Astrocyte of the cerebellum (primary cell): Measurements from ENCODE around the gene ACP7.

Experiments
- DNase-seq: peaks from one replicate; pipeline ENCODE4 v3.0.0-alpha.2; 2011; ENCODE audit warnings: low read depth
- H3K4me3 ChIP-seq: 2 replicates; pipeline ENCODE4 v1.5.1; 2011; ENCODE audit warnings: mild to moderate bottlenecking, low read depth, low read length, moderate library complexity
- in situ Hi-C: cut with HindIII; loops from 2 replicates; pipeline ENCODE4 v1.10.0; 2017; ENCODE audit warnings: low sequenced_read_pairs
- TF ChIP-seq, protein P1 (sequence below): IDR thresholded peaks from 2 replicates; pipeline ENCODE4 v1.5.1; 2012; ENCODE audit warnings: low read length, low read depth, moderate library complexity, mild to moderate bottlenecking; ENCODE audit errors: missing control alignments

ACP7 gene

DNA sequence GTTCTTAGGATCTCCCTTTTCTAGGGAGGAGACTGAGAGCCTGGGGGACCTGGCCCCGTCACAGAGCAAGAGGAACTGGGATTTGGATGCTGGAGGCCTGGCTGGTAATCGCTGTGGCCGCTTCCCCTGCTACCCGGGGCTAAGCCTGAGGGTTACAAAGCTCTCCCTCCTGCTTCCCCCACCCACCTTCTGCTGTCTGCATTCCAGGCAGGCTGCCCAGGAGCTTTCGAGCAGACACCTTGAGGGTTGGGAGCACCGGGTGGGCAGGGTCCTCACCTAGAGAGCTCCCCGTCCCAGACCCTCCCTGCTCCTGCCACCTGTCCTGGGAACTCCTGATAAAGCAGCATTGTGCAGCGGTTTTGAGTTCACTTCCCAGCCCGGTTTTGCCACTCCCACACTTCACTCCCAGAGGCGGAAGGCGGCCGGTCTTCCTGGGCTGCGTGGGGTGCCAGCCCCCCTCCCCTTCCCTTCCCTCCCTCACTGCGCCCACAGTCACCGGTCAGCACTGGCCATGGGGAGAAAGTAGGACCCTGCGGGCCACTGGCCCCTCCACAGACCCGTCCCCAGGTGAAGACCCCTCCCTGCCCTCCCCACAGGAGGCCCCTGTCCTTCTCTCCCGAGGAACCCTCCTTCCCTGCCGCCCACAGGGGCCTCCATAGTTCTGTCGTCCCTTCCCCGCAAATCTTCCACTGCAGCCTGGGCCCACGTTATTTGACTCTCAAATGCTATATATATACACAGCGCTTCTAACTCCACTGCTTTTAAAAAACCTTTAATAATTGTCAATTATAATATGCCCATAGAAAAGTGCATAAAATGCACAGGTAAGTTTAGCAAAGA, 49.5 kb downstream of the ACP7 start:
- DNase-seq = no peak
- in situ Hi-C loops = no loop called here
- TF ChIP-seq, protein P1, sequence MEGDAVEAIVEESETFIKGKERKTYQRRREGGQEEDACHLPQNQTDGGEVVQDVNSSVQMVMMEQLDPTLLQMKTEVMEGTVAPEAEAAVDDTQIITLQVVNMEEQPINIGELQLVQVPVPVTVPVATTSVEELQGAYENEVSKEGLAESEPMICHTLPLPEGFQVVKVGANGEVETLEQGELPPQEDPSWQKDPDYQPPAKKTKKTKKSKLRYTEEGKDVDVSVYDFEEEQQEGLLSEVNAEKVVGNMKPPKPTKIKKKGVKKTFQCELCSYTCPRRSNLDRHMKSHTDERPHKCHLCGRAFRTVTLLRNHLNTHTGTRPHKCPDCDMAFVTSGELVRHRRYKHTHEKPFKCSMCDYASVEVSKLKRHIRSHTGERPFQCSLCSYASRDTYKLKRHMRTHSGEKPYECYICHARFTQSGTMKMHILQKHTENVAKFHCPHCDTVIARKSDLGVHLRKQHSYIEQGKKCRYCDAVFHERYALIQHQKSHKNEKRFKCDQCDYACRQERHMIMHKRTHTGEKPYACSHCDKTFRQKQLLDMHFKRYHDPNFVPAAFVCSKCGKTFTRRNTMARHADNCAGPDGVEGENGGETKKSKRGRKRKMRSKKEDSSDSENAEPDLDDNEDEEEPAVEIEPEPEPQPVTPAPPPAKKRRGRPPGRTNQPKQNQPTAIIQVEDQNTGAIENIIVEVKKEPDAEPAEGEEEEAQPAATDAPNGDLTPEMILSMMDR = no peak
- H3K4me3 ChIP-seq = no peak overlapping the region

DNA sequence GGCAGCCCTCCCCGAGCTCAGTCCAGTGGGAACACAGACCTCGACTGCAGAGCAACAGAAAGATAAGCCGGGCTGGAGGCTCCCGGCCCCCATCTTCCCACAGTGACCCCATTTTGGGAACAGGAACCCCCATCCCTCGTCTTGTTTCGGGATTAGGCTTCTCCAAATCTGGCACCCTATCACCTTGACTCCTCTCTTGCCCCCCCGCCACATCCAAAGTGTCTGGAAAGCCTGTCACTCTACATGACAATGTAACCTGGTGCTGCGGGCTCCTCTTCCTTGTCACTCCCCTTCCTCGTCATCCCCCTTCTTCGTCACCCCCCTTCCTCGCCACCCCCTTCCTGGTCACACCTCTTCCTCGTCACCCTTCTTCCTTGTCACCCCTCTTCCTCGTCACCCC, 51.5 kb downstream of the ACP7 start:
- no peak overlapping the region for H3K4me3 ChIP-seq
- TF ChIP-seq, protein P1 = no peak
- in situ Hi-C loops = no loop called here
- no peak for DNase-seq

GRCh38 chr19:39136225-39136940, 52.2 kb downstream of the ACP7 start:
- no peak overlapping the region for H3K4me3 ChIP-seq
- TF ChIP-seq, protein P1 = no peak
- DNase-seq = no peak
- in situ Hi-C loops = no loop called here

GRCh38 chr19:39137131-39137530, 53.0 kb downstream of the ACP7 start:
- no peak overlapping the region for H3K4me3 ChIP-seq
- in situ Hi-C loops = no loop called here
- no peak for DNase-seq
- TF ChIP-seq, protein P1 = no peak

DNA sequence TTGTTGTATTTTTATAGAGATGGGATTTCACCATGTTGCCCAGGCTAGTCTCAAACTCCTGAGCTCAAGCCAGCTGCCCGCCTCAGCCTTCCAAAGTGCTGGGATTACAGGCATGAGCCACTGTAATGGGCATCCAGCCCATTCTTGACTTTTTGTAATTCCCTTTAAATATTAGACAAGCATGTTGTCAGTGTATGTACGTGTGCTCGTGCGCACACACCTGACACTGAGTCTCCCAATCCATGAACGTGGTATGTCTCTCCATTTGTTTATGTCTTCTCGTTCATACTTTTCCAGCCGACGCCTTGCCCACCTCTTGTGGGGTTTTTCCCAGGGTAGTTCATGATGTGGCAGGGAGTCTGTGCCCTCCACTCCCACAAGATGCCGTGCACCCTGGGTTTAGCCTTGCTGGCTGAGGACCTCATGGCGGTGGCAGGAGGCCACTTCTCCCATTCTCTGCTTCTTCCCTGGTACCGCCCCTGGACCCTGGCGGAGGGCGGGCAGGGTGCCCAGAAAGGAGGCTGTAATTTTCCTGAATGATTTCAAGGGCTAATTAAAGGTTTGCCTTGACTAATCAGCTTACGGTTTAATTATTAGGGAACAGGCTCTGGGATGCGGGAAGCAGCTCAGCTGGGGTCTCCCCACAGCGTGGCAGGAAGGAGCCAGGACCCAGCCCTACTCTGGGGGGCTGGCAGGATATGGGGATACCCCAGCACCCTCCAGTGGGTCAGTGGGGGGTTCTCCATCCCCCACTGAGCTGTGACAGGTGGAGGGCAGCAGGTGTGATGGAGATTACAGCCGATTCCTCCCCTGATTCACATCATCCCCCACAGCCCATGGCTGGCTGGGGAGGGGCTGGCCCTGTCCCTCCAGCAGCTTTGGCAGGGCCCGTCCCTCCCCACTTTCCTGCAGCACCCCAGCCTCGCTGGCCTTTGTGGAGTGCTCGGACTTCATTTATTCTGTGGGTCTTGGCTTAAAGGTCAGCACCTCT, 54.3 kb downstream of the ACP7 start:
- no peak for DNase-seq
- in situ Hi-C loops = no loop called here
- H3K4me3 ChIP-seq = no peak overlapping the region
- TF ChIP-seq, protein P1 = no peak

- in situ Hi-C loops = no loop called here
- H3K4me3 ChIP-seq = no peak overlapping the region
- no peak for DNase-seq
- TF ChIP-seq, protein P1 = no peak
These were observed 55.2 kb downstream of the ACP7 start for GRCh38 chr19:39139305-39139874.
